ENCODE measurements around the gene CGGBP1. TPM values are rescaled to one million over a fixed set of nuclear protein-coding genes. Genes with fewer than 3 reads are reported as not detected.

CGGBP1 gene, protein sequence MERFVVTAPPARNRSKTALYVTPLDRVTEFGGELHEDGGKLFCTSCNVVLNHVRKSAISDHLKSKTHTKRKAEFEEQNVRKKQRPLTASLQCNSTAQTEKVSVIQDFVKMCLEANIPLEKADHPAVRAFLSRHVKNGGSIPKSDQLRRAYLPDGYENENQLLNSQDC
- total RNA-seq (119 and 121 TPM in 2 replicates), polyA plus RNA-seq (57.3 and 71.1 TPM in 2 replicates), polyA minus RNA-seq (33.4 and 48.6 TPM in 2 replicates)
- total RNA-seq (2013) = 93.2 TPM

DNA sequence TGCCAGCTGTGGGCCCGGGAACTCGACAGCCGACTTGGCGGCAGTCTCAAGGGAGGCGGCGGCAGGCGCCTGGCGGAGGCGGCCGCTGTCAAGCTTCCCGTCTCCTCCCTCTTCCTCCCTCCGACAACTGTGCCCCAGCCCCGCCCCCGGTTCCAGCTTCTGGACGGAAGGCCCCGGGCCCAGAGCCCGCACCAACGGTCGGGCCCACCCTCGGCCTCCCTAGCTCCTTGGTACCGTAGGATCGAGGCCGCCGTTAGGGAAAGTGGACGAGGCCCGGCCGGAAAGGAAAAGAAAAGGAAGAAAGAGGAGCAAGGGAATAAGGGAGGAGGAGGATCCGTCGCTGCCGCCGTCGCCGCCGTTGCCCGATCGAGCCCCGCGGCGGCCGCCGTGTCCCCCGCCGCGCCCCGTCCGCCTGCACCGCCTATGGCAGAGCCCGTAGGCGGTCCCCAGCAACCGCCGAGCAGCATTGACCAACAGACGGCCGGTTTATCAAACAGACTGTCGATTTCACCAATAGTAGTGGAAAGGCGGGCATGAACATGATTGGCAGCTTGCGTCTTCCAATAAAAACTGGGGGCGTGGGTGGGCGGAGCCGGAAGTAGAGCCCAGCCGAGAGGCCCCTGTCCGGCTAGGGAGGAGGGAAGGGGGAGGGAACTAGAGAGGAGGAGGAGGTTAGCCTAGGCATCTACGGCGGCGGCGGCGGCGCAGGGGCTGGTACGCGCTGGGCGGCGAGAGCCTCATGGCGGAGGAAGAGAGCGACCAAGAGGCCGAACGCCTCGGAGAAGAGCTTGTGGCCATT lies at the start of gene CGGBP1, which contains the start of gene ZNF654:
Gene CGGBP1, minus strand, starts transcription at position 425 of the 799 bp plus-strand sequence. CDS start 3,029 bp downstream, outside the sequence.
Gene ZNF654, plus strand, starts transcription at position 675 of the 799 bp plus-strand sequence. Its CDS starts 65 bp downstream, at position 740.
- Histone ChIP-seq H3K36me3 (replicated peaks in 1 of 2; ENCODE audit: control extremely low read depth in 1 of 2, control insufficient read depth in 1 of 2, extremely low read depth in 1 of 2, insufficient read depth in 2 of 2, low read length in 1 of 2) (peaks cover 3 to 13% of the 10 kb centered on the region in 2 experiments), H3K4me3 (ENCODE audit: control extremely low read depth in 1 of 5, extremely low read depth in 1 of 5, insufficient read depth in 1 of 5, low read depth in 2 of 5, low read length in 4 of 5) (peak within 1 kb of the TSS; percentile 79 to 96 (median 87)), H2AFZ (ENCODE audit: insufficient read depth, low read depth, low read length, poor library complexity, severe bottlenecking) (peak within 1 kb of the TSS; percentile 87), H3K4me1 (ENCODE audit: control insufficient read depth in 2 of 2, insufficient read depth in 2 of 2, low read length in 2 of 2) (peaks cover 14 to 27% of the 10 kb centered on the region in 2 donors), H3K9ac (ENCODE audit: low read length) (peak within 1 kb of the TSS; percentile 94), H3K79me2 (ENCODE audit: control insufficient read depth, insufficient read depth, low read length) (peaks cover 68% of the 10 kb centered on the region), H3K4me2 (replicated peaks; ENCODE audit: low read depth, low read length, poor library complexity, severe bottlenecking) (peak within 1 kb of the TSS; percentile 90), H4K20me1 (ENCODE audit: control insufficient read depth, insufficient read depth, low read length, poor library complexity, severe bottlenecking) (no peaks in the 10 kb centered on the region), H3K27me3 (replicated peaks in 1 of 4; ENCODE audit: control extremely low read depth in 1 of 4, control insufficient read depth in 3 of 4, insufficient read depth in 4 of 4, low read length in 3 of 4) (no peaks in the 10 kb centered on the region), H3K9me3 (ENCODE audit: control extremely low read depth in 1 of 3, control insufficient read depth in 2 of 3, insufficient read depth in 1 of 3, low read length in 2 of 3) (no peaks in the 10 kb centered on the region), H3K27ac (ENCODE audit: low read length in 2 of 2) (peak within 1 kb of the TSS; percentile 86 to 89)
- TF ChIP-seq EZH2 (IDR thresholded peaks at IDR 0.05; ENCODE audit: borderline replicate concordance, insufficient read depth, low read depth, low read length, poor library complexity, severe bottlenecking) = no peak
- TF ChIP-seq, protein P1, sequence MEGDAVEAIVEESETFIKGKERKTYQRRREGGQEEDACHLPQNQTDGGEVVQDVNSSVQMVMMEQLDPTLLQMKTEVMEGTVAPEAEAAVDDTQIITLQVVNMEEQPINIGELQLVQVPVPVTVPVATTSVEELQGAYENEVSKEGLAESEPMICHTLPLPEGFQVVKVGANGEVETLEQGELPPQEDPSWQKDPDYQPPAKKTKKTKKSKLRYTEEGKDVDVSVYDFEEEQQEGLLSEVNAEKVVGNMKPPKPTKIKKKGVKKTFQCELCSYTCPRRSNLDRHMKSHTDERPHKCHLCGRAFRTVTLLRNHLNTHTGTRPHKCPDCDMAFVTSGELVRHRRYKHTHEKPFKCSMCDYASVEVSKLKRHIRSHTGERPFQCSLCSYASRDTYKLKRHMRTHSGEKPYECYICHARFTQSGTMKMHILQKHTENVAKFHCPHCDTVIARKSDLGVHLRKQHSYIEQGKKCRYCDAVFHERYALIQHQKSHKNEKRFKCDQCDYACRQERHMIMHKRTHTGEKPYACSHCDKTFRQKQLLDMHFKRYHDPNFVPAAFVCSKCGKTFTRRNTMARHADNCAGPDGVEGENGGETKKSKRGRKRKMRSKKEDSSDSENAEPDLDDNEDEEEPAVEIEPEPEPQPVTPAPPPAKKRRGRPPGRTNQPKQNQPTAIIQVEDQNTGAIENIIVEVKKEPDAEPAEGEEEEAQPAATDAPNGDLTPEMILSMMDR (IDR thresholded peaks at IDR 0.05) = no peak
- WGBS (ENCODE audit: insufficient coverage) = under 1% methylated on average over 76 of the region's 76 CpGs
- DNase-seq (peak; percentile 99), ATAC-seq (ENCODE audit: low read depth) (peak; percentile 89)
- intact Hi-C loops (cut with micrococcal nuclease) = loop anchor here (1.0 to 2.0 kb wide), 4 partner anchors 26 to 831 kb away; partner anchors contain the start of genes C3orf38 and CHMP2B
- H3K4me3 Mint-ChIP-seq = peak within 1 kb of the TSS; percentile 98
- no peaks in the 10 kb centered on the region for H3K9me3 Mint-ChIP-seq (ENCODE audit: insufficient read depth)
- peak within 1 kb of the TSS; percentile 93 for H3K27ac Mint-ChIP-seq
- CTCF ChIA-PET = interaction anchor here (1.1 to 1.6 kb wide), 3 partner anchors 27 to 93 kb away, joined by 7 read pairs; no protein-coding TSS in a partner anchor
- no peaks in the 10 kb centered on the region for H3K27me3 Mint-ChIP-seq
- H3K4me1 Mint-ChIP-seq = peaks cover 53% of the 10 kb centered on the region
- POLR2A ChIA-PET = interaction anchor here (1.0 to 2.2 kb wide), 3 partner anchors 27 to 91 kb away, joined by 4 to 25 read pairs (median 6); partner anchors contain the start of gene C3orf38
